Subcutaneous adipose tissue (tissue), 4 donors: ENCODE measurements around the gene KIR2DL3. TPM values are rescaled to one million over a fixed set of nuclear protein-coding genes. Genes with fewer than 3 reads are reported as not detected.

Experiments
- CTCF ChIP-seq: fragments of 450-650 bp; IDR thresholded peaks from one replicate; pipeline ENCODE4 v1.5.1; 2016; ENCODE audit warnings: low read depth, mild to moderate bottlenecking, control low read depth, antibody characterized with exemption, moderate library complexity
- total RNA-seq, 4 donors: library from RNA; depleted of rRNA; stranded (reverse); fragments of >200 nt; gene quantifications; one replicate each; pipeline ENCODE4 v1.1.0, GENCODE V29; 2016

The KIR2DL3 gene
- total RNA-seq, 4 donors from 2014 or later: not detected

GRCh38 chr19:54707962-54708361 lies 30.4 kb upstream of the KIR2DL3 start:
- TF ChIP-seq CTCF: no peak

- TF ChIP-seq CTCF: no peak
Observed at GRCh38 chr19:54708781-54709180, 29.5 kb upstream of the KIR2DL3 start.

GRCh38 chr19:54709212-54709948 lies 28.9 kb upstream of the KIR2DL3 start:
- TF ChIP-seq CTCF: no peak

- no peak for TF ChIP-seq CTCF
Observed at GRCh38 chr19:54724142-54724541, 14.2 kb upstream of the KIR2DL3 start, which contains the start of gene KIR3DL3. Gene KIR3DL3, plus strand, starts transcription at chr19:54724442. Its CDS starts 55 bp downstream, at chr19:54724497.

GRCh38 chr19:54724644-54725043 lies 13.7 kb upstream of the KIR2DL3 start:
- TF ChIP-seq CTCF: no peak

- no peak for TF ChIP-seq CTCF
Observed at GRCh38 chr19:54725321-54725720, 13.0 kb upstream of the KIR2DL3 start.

- no peak for TF ChIP-seq CTCF
Observed at GRCh38 chr19:54727562-54727961, 10.8 kb upstream of the KIR2DL3 start.
